Nephron (organoid): ENCODE measurements around the gene PPIH.
"Not testable (repeated sequence)": the region's sequence is repeated elsewhere in the genome, so short reads cannot be mapped to it uniquely, and the experiment has no call there.

ENCODE experiments used
- H3K27ac Mint-ChIP-seq, 3 experiments: 2 replicates each; pipeline ENCODE4 v1.8.0; 2020; ENCODE audit warnings: mixed read lengths in 3 of 3, mild to moderate bottlenecking in 2 of 3, moderate library complexity in 1 of 3
- H3K27me3 Mint-ChIP-seq: 2 replicates; pipeline ENCODE4 v1.8.0; 2021; ENCODE audit warnings: low read depth, mild to moderate bottlenecking, moderate library complexity, mixed read lengths
- H3K36me3 Mint-ChIP-seq: 2 replicates; pipeline ENCODE4 v1.8.0; 2020; ENCODE audit warnings: low read depth, mixed read lengths
- H3K4me1 Mint-ChIP-seq: 2 replicates; pipeline ENCODE4 v1.8.0; 2020; ENCODE audit warnings: mixed read lengths
- H3K4me3 Mint-ChIP-seq, 3 experiments: 2 replicates each; pipeline ENCODE4 v1.8.0; 2020; ENCODE audit warnings: mild to moderate bottlenecking in 3 of 3, mixed read lengths in 3 of 3, moderate library complexity in 2 of 3
- H3K9me3 Mint-ChIP-seq: 2 replicates; pipeline ENCODE4 v1.8.0; 2020; ENCODE audit warnings: mixed read lengths
- CTCF ChIP-seq, 3 experiments: fragments of 200-600 bp; sonication (generic); IDR thresholded peaks; one replicate each; pipeline ENCODE4 v1.5.0; 2021; ENCODE audit warnings: antibody characterized with exemption in 3 of 3; ENCODE audit not compliant: unreplicated experiment in 3 of 3

The PPIH gene

GRCh38 chr1:42657981-42658876 is at the start of gene PPIH:
Gene PPIH, plus strand, starts transcription at chr1:42658423. Its CDS starts 24 bp downstream, at chr1:42658447.
- Mint-ChIP-seq H3K36me3 (peaks cover 21% of the 10 kb centered on the region), H3K27ac (peak within 1 kb of the TSS; percentile 56 to 96 (median 86)), H3K4me1 (peaks cover 27% of the 10 kb centered on the region), H3K4me3 (peak within 1 kb of the TSS; percentile 93 to 99 (median 99)), H3K9me3 (no peaks in the 10 kb centered on the region), H3K27me3 (no peaks in the 10 kb centered on the region)
- TF ChIP-seq CTCF (IDR thresholded peaks at IDR 0.05; ENCODE audit: unreplicated experiment in 3 of 3): peak in 2 of 3 experiments; percentile 23 to 41

- no peaks in the 10 kb centered on the region for H3K9me3 Mint-ChIP-seq
- no peaks in the 10 kb centered on the region for H3K27me3 Mint-ChIP-seq
- TF ChIP-seq CTCF (IDR thresholded peaks at IDR 0.05; ENCODE audit: unreplicated experiment in 3 of 3): no peak
- H3K36me3 Mint-ChIP-seq: peaks cover 3% of the 10 kb centered on the region
- H3K4me3 Mint-ChIP-seq: no peak overlapping the region
- no peak overlapping the region for H3K27ac Mint-ChIP-seq
- H3K4me1 Mint-ChIP-seq: peaks cover 4% of the 10 kb centered on the region
Measured at GRCh38 chr1:42613803-42614131, 44.5 kb upstream of the PPIH start.

GRCh38 chr1:42618866-42619265 is 39.4 kb upstream of the PPIH start:
- Mint-ChIP-seq H3K36me3 (no peaks in the 10 kb centered on the region), H3K4me1 (peaks cover 10% of the 10 kb centered on the region), H3K4me3 (no peak overlapping the region), H3K27me3 (peaks cover 8% of the 10 kb centered on the region), H3K27ac (peak overlapping the region in 2 of 3 experiments; percentile 45 to 55), H3K9me3 (peaks cover 2% of the 10 kb centered on the region)
- no peak for TF ChIP-seq CTCF (IDR thresholded peaks at IDR 0.05; ENCODE audit: unreplicated experiment in 3 of 3)

- Mint-ChIP-seq H3K4me1 (peaks cover 10% of the 10 kb centered on the region), H3K9me3 (peaks cover 7% of the 10 kb centered on the region), H3K27ac (no peak overlapping the region), H3K4me3 (no peak overlapping the region), H3K36me3 (no peaks in the 10 kb centered on the region), H3K27me3 (peaks cover 8% of the 10 kb centered on the region)
- no peak for TF ChIP-seq CTCF (IDR thresholded peaks at IDR 0.05; ENCODE audit: unreplicated experiment in 3 of 3)
Measured at GRCh38 chr1:42620307-42620706, 37.9 kb upstream of the PPIH start.

GRCh38 chr1:42621180-42621579 is 37.0 kb upstream of the PPIH start:
- not testable (repeated sequence) for H3K9me3 Mint-ChIP-seq, H3K4me3 Mint-ChIP-seq, H3K36me3 Mint-ChIP-seq, H3K27ac Mint-ChIP-seq, H3K4me1 Mint-ChIP-seq, H3K27me3 Mint-ChIP-seq

- peaks cover 14% of the 10 kb centered on the region for H3K9me3 Mint-ChIP-seq
- not testable (repeated sequence) for H3K27ac Mint-ChIP-seq
Measured at GRCh38 chr1:42627205-42627604, 31.0 kb upstream of the PPIH start.

GRCh38 chr1:42639116-42639515 is 19.1 kb upstream of the PPIH start:
- Mint-ChIP-seq H3K27ac (no peak overlapping the region), H3K4me1 (no peaks in the 10 kb centered on the region)

More at GRCh38 chr1:42627205-42627604, 31.0 kb upstream of the PPIH start:
- H3K4me1 Mint-ChIP-seq, H3K27me3 Mint-ChIP-seq, H3K4me3 Mint-ChIP-seq: not testable (repeated sequence)
- H3K36me3 Mint-ChIP-seq: peaks cover 12% of the 10 kb centered on the region

More at GRCh38 chr1:42639116-42639515, 19.1 kb upstream of the PPIH start:
- H3K4me3 Mint-ChIP-seq: no peak overlapping the region
- H3K27me3 Mint-ChIP-seq: peaks cover 3% of the 10 kb centered on the region
- no peaks in the 10 kb centered on the region for H3K9me3 Mint-ChIP-seq
- TF ChIP-seq CTCF (IDR thresholded peaks at IDR 0.05; ENCODE audit: unreplicated experiment in 3 of 3): no peak
- H3K36me3 Mint-ChIP-seq: no peaks in the 10 kb centered on the region
